DND-41 (cell line): ENCODE results near the gene FAM83D.

Experiments
- ATAC-seq: fragments of 200-7000 bp; cut with Tn5 transposase; 3 replicates; pipeline ENCODE4 v1.9.1; 2021; ENCODE audit warnings: low read depth; ENCODE audit not compliant: insufficient read depth
- DNase-seq: peaks from one replicate; pipeline ENCODE4 v3.0.0-alpha.2; 2020
- H2AFZ ChIP-seq: 2 replicates; pipeline ENCODE4 v1.6.0; 2012; ENCODE audit warnings: low read depth, low read length
- H3K27ac ChIP-seq: 2 replicates; pipeline ENCODE4 v1.5.1; 2012; ENCODE audit warnings: low read length, inconsistent platforms
- H3K27me3 ChIP-seq: fragments of 200-600 bp; sonication (generic); 2 replicates; pipeline ENCODE4 v1.6.0; 2012; ENCODE audit warnings: low read length, mild to moderate bottlenecking, inconsistent platforms; ENCODE audit not compliant: insufficient read depth, poor library complexity
- H3K36me3 ChIP-seq: 2 replicates; pipeline ENCODE4 v1.5.1; 2012; ENCODE audit warnings: low read length, inconsistent platforms; ENCODE audit not compliant: insufficient read depth
- H3K4me1 ChIP-seq: 2 replicates; pipeline ENCODE4 v1.5.1; 2012; ENCODE audit warnings: mild to moderate bottlenecking, low read length; ENCODE audit not compliant: insufficient read depth
- H3K4me2 ChIP-seq: 2 replicates; pipeline ENCODE4 v1.6.0; 2012; ENCODE audit warnings: mild to moderate bottlenecking, moderate library complexity, low read length, inconsistent platforms; ENCODE audit not compliant: insufficient read depth
- H3K4me3 ChIP-seq, 2 experiments: fragments of 200-600 bp in 1 of 2; shearing (Covaris generic) in 1 of 2; 2 replicates each; pipeline ENCODE4 v1.5.1; 2012 to 2016; ENCODE audit warnings: inconsistent platforms in 2 of 2, low read length in 2 of 2, mild to moderate bottlenecking in 2 of 2, low read depth in 1 of 2, moderate library complexity in 1 of 2
- H3K79me2 ChIP-seq: 2 replicates; pipeline ENCODE4 v1.6.0; 2012; ENCODE audit warnings: low read length, inconsistent platforms; ENCODE audit not compliant: insufficient read depth
- H3K9ac ChIP-seq: 2 replicates; pipeline ENCODE4 v1.6.0; 2012; ENCODE audit warnings: low read depth, mild to moderate bottlenecking, inconsistent platforms, low read length, moderate library complexity
- H3K9me3 ChIP-seq: 2 replicates; pipeline ENCODE4 v1.5.1; 2012; ENCODE audit warnings: low read length, moderate library complexity, mild to moderate bottlenecking, inconsistent platforms; ENCODE audit not compliant: insufficient read depth, severe bottlenecking
- H4K20me1 ChIP-seq: 2 replicates; pipeline ENCODE4 v1.6.0; 2012; ENCODE audit warnings: low read length; ENCODE audit not compliant: insufficient read depth
- CTCF ChIP-seq: IDR thresholded peaks from 2 replicates; pipeline ENCODE4 v1.5.1; 2012; ENCODE audit warnings: borderline replicate concordance, low read length, moderate library complexity, mild to moderate bottlenecking; ENCODE audit not compliant: poor library complexity, severe bottlenecking; ENCODE audit errors: extremely low read depth
- EZH2 ChIP-seq: IDR thresholded peaks from 3 replicates; pipeline ENCODE4 v1.6.1; 2012; ENCODE audit warnings: borderline replicate concordance, low read depth, mild to moderate bottlenecking, moderate library complexity, low read length, inconsistent platforms; ENCODE audit not compliant: severe bottlenecking

The FAM83D gene

GRCh38 chr20:38915355-38915754 is 10.9 kb upstream of the FAM83D start:
- H3K27ac ChIP-seq, result no peak overlapping the region

GRCh38 chr20:38917657-38918056 is 8.6 kb upstream of the FAM83D start:
- DNase-seq (no peak), ATAC-seq (no peak)
- H3K4me2 ChIP-seq, result no peak overlapping the region; the same call in 1 of the 2 replicates
- no peaks in the 10 kb centered on the region for H3K27me3 ChIP-seq
- no peak overlapping the region for H3K4me3 ChIP-seq
- H2AFZ ChIP-seq, result no peak overlapping the region
- no peaks in the 10 kb centered on the region for H3K36me3 ChIP-seq
- H3K9me3 ChIP-seq, result no peaks in the 10 kb centered on the region
- no peaks in the 10 kb centered on the region for H3K4me1 ChIP-seq
- no peaks in the 10 kb centered on the region for H3K79me2 ChIP-seq
- H4K20me1 ChIP-seq, result no peaks in the 10 kb centered on the region
- TF ChIP-seq EZH2, result no peak
- no peak for TF ChIP-seq CTCF
- H3K9ac ChIP-seq, result no peak overlapping the region
- H3K27ac ChIP-seq, result no peak overlapping the region

More at GRCh38 chr20:38915355-38915754, 10.9 kb upstream of the FAM83D start:
- Histone ChIP-seq H3K36me3 (no peaks in the 10 kb centered on the region), H3K9me3 (no peaks in the 10 kb centered on the region), H3K27me3 (no peaks in the 10 kb centered on the region), H3K79me2 (no peaks in the 10 kb centered on the region), H3K4me2 (no peak overlapping the region), H2AFZ (no peak overlapping the region), H3K9ac (no peak overlapping the region), H3K4me1 (no peaks in the 10 kb centered on the region), H4K20me1 (no peaks in the 10 kb centered on the region), H3K4me3 (no peak overlapping the region)
- TF ChIP-seq CTCF (no peak), EZH2 (no peak)
- ATAC-seq (no peak), DNase-seq (no peak)

- H3K9me3 ChIP-seq, result no peaks in the 10 kb centered on the region
- no peaks in the 10 kb centered on the region for H3K4me1 ChIP-seq
- H3K4me2 ChIP-seq, result no peak overlapping the region
- H3K27me3 ChIP-seq, result no peaks in the 10 kb centered on the region
- no peaks in the 10 kb centered on the region for H3K36me3 ChIP-seq
- no peak overlapping the region for H2AFZ ChIP-seq
- H4K20me1 ChIP-seq, result no peaks in the 10 kb centered on the region
- H3K4me3 ChIP-seq, result no peak overlapping the region
- no peaks in the 10 kb centered on the region for H3K79me2 ChIP-seq
- no peak overlapping the region for H3K9ac ChIP-seq
- H3K27ac ChIP-seq, result no peak overlapping the region
- TF ChIP-seq EZH2 (no peak), CTCF (no peak)
- no peak for DNase-seq
- ATAC-seq, result no peak
These were observed 8.0 kb upstream of the FAM83D start for GRCh38 chr20:38918172-38918571.

- Histone ChIP-seq H3K9ac (no peak overlapping the region), H3K4me3 (no peak overlapping the region), H3K79me2 (no peaks in the 10 kb centered on the region), H2AFZ (no peak overlapping the region), H3K4me2 (no peak overlapping the region), H3K27ac (no peak overlapping the region), H3K36me3 (no peaks in the 10 kb centered on the region), H4K20me1 (no peaks in the 10 kb centered on the region), H3K4me1 (no peaks in the 10 kb centered on the region), H3K9me3 (no peaks in the 10 kb centered on the region), H3K27me3 (no peaks in the 10 kb centered on the region)
- ATAC-seq, result no peak
- no peak for DNase-seq
- no peak for TF ChIP-seq EZH2
- no peak for TF ChIP-seq CTCF
These were observed 6.5 kb upstream of the FAM83D start for GRCh38 chr20:38919683-38920082.
